NCI-H1930 (cell line): Measurements from ENCODE around the gene RASL10A.

ENCODE experiments used
- DNase-seq, 2 experiments: peaks; one replicate each; lab custom pipeline; 2025; lab: John Stamatoyannopoulos, UW

RASL10A gene

GRCh38 chr22:29302681-29303465 lies 12.6 kb downstream of the RASL10A start:
- DNase-seq = no peak

- no peak for DNase-seq
Observed at GRCh38 chr22:29302402-29302680, 13.2 kb downstream of the RASL10A start.

GRCh38 chr22:29301716-29302401 lies 13.6 kb downstream of the RASL10A start:
- DNase-seq = no peak

GRCh38 chr22:29300807-29301601 lies 14.5 kb downstream of the RASL10A start:
- no peak for DNase-seq

GRCh38 chr22:29300467-29300806 lies 15.1 kb downstream of the RASL10A start:
- DNase-seq = no peak

GRCh38 chr22:29299136-29299900 lies 16.2 kb downstream of the RASL10A start:
- DNase-seq = no peak

GRCh38 chr22:29298641-29299040 lies 16.9 kb downstream of the RASL10A start:
- DNase-seq = no peak

GRCh38 chr22:29292379-29292778 lies 23.1 kb downstream of the RASL10A start:
- DNase-seq = no peak

GRCh38 chr22:29291215-29291614 lies 24.3 kb downstream of the RASL10A start:
- no peak for DNase-seq

GRCh38 chr22:29290061-29290460 lies 25.4 kb downstream of the RASL10A start:
- no peak for DNase-seq

GRCh38 chr22:29288837-29289236 lies 26.7 kb downstream of the RASL10A start:
- DNase-seq = no peak

GRCh38 chr22:29284196-29284595 lies 31.3 kb downstream of the RASL10A start:
- no peak for DNase-seq

- DNase-seq = no peak
Observed at GRCh38 chr22:29277927-29278326, 37.6 kb downstream of the RASL10A start.

- DNase-seq = no peak
Observed at GRCh38 chr22:29275819-29276565, 39.5 kb downstream of the RASL10A start.

- DNase-seq = no peak
Observed at GRCh38 chr22:29275167-29275566, 40.3 kb downstream of the RASL10A start.

- DNase-seq = no peak
Observed at GRCh38 chr22:29272624-29273023, 42.9 kb downstream of the RASL10A start.

- no peak for DNase-seq
Observed at GRCh38 chr22:29270475-29271271, 44.8 kb downstream of the RASL10A start.

- DNase-seq = no peak
Observed at GRCh38 chr22:29269731-29270474, 45.6 kb downstream of the RASL10A start.

GRCh38 chr22:29269230-29269604 lies 46.3 kb downstream of the RASL10A start:
- DNase-seq = no peak
